A673 (cell line): Measurements from ENCODE around the gene DYNLT1.

ENCODE experiments used
- CTCF ChIP-seq: fragments of 300-800, 200-600 bp; sonication (generic); conservative IDR thresholded peaks from 2 replicates; pipeline ENCODE4 v1.5.1; 2017; ENCODE audit warnings: low read depth, mild to moderate bottlenecking, antibody characterized with exemption, low read length, moderate library complexity, mixed read lengths
- EZH2 ChIP-seq: fragments of 200-600 bp; sonication (generic); IDR thresholded peaks from 2 replicates; pipeline ENCODE4 v1.6.1; 2017; ENCODE audit warnings: borderline replicate concordance, low read depth, mild to moderate bottlenecking, mixed read lengths, antibody characterized with exemption, low read length; ENCODE audit not compliant: poor library complexity, severe bottlenecking

- TF ChIP-seq CTCF, result no peak
- TF ChIP-seq EZH2, result no peak
These were observed 5.5 kb downstream of the DYNLT1 start for GRCh38 chr6:158639056-158639455.
